ENCODE measurements around the gene MRRF. TPM values are rescaled to one million over a fixed set of nuclear protein-coding genes. Genes with fewer than 3 reads are reported as not detected.

MRRF gene
- polyA plus RNA-seq, 1 donor (not counting 4 experiments of a cell fraction or from before 2014, with no cell fraction given): 82.6 TPM

DNA sequence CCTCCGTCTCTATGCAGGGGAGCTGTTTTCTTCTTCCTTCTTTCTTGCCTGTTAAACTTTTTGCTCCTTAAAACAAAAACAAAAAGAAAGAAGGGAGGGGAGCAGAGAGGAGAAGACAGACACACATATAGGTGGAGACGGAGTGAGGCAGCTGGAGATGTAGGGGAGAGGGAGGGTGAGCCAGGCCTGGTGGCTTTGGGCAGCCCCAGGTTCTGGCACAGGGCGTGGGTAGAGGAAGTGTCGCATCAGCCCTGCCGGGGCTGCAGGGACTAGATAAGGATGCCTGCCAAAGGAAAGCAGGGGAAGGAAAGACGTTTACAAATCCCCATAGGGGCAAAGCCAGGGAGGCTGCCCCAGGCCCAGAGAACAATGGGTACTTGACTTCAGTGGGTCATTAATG is 67.4 kb downstream of the MRRF start:
- no peaks in the 10 kb centered on the region for H4K20me1 ChIP-seq (ENCODE audit: control insufficient read depth, extremely low read depth, insufficient read depth, low read length)
- H3K27ac ChIP-seq (ENCODE audit: control insufficient read depth, insufficient read depth, low read length): no peak overlapping the region
- H3K27me3 ChIP-seq (ENCODE audit: control insufficient read depth, extremely low read depth, insufficient read depth, low read length): no peaks in the 10 kb centered on the region
- H3K4me3 ChIP-seq (ENCODE audit: control insufficient read depth in 2 of 3, extremely low read depth in 1 of 3, insufficient read depth in 2 of 3, low read depth in 1 of 3, low read length in 3 of 3): no peak overlapping the region
- H3K36me3 ChIP-seq (ENCODE audit: control insufficient read depth in 2 of 2, extremely low read depth in 1 of 2, insufficient read depth in 2 of 2, low read length in 2 of 2): peaks cover 0 to 4% of the 10 kb centered on the region in 2 experiments
- H3K9ac ChIP-seq (ENCODE audit: control insufficient read depth, extremely low read depth, insufficient read depth, low read length): no peak overlapping the region
- FAIRE-seq (no peak), DNase-seq (ENCODE audit: low read depth, low spot score) (no peak)
- TF ChIP-seq, protein P1, sequence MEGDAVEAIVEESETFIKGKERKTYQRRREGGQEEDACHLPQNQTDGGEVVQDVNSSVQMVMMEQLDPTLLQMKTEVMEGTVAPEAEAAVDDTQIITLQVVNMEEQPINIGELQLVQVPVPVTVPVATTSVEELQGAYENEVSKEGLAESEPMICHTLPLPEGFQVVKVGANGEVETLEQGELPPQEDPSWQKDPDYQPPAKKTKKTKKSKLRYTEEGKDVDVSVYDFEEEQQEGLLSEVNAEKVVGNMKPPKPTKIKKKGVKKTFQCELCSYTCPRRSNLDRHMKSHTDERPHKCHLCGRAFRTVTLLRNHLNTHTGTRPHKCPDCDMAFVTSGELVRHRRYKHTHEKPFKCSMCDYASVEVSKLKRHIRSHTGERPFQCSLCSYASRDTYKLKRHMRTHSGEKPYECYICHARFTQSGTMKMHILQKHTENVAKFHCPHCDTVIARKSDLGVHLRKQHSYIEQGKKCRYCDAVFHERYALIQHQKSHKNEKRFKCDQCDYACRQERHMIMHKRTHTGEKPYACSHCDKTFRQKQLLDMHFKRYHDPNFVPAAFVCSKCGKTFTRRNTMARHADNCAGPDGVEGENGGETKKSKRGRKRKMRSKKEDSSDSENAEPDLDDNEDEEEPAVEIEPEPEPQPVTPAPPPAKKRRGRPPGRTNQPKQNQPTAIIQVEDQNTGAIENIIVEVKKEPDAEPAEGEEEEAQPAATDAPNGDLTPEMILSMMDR (optimal IDR thresholded peaks at IDR 0.05 in 1 of 3, IDR thresholded peaks at IDR 0.05 in 1 of 3, conservative IDR thresholded peaks at IDR 0.05 in 1 of 3; ENCODE audit: extremely low read depth in 1 of 3, insufficient read depth in 2 of 3, low read length in 3 of 3): no peak
- no peak for TF ChIP-seq EZH2 (IDR thresholded peaks at IDR 0.05; ENCODE audit: low read length)
- H2AFZ ChIP-seq (ENCODE audit: control insufficient read depth, low read length): no peak overlapping the region
- no peaks in the 10 kb centered on the region for H3K79me2 ChIP-seq (ENCODE audit: control insufficient read depth, insufficient read depth, low read length)
- H3K4me2 ChIP-seq (ENCODE audit: control insufficient read depth, extremely low read depth, insufficient read depth, low read depth, low read length): no peak overlapping the region
- no peaks in the 10 kb centered on the region for H3K9me3 ChIP-seq (ENCODE audit: control insufficient read depth, low read depth, low read length)
- H3K4me1 ChIP-seq (ENCODE audit: control insufficient read depth, extremely low read depth, insufficient read depth, low read length): no peaks in the 10 kb centered on the region
- dilution Hi-C loops (cut with MboI; ENCODE audit: extremely low pct_ligation_motif_present, low sequenced_read_pairs): no loop called here
- H3K9me1 ChIP-seq (ENCODE audit: control insufficient read depth, extremely low read depth, insufficient read depth, low read length): no peaks in the 10 kb centered on the region

- no peak overlapping the region for H3K4me2 ChIP-seq (ENCODE audit: control insufficient read depth, extremely low read depth, insufficient read depth, low read depth, low read length)
- no peak overlapping the region for H3K4me3 ChIP-seq (ENCODE audit: control insufficient read depth in 2 of 3, extremely low read depth in 1 of 3, insufficient read depth in 2 of 3, low read depth in 1 of 3, low read length in 3 of 3)
- H3K27ac ChIP-seq (ENCODE audit: control insufficient read depth, insufficient read depth, low read length): no peak overlapping the region
- H3K4me1 ChIP-seq (ENCODE audit: control insufficient read depth, extremely low read depth, insufficient read depth, low read length): no peaks in the 10 kb centered on the region
- dilution Hi-C loops (cut with MboI; ENCODE audit: extremely low pct_ligation_motif_present, low sequenced_read_pairs): no loop called here
- DNase-seq (ENCODE audit: low read depth, low spot score) (no peak), FAIRE-seq (no peak)
- no peaks in the 10 kb centered on the region for H4K20me1 ChIP-seq (ENCODE audit: control insufficient read depth, extremely low read depth, insufficient read depth, low read length)
- H3K27me3 ChIP-seq (ENCODE audit: control insufficient read depth, extremely low read depth, insufficient read depth, low read length): no peaks in the 10 kb centered on the region
- no peak overlapping the region for H2AFZ ChIP-seq (ENCODE audit: control insufficient read depth, low read length)
- no peaks in the 10 kb centered on the region for H3K9me3 ChIP-seq (ENCODE audit: control insufficient read depth, low read depth, low read length)
- no peak overlapping the region for H3K9ac ChIP-seq (ENCODE audit: control insufficient read depth, extremely low read depth, insufficient read depth, low read length)
- H3K36me3 ChIP-seq (ENCODE audit: control insufficient read depth in 2 of 2, extremely low read depth in 1 of 2, insufficient read depth in 2 of 2, low read length in 2 of 2): peaks cover 0 to 4% of the 10 kb centered on the region in 2 experiments
- no peaks in the 10 kb centered on the region for H3K79me2 ChIP-seq (ENCODE audit: control insufficient read depth, insufficient read depth, low read length)
- H3K9me1 ChIP-seq (ENCODE audit: control insufficient read depth, extremely low read depth, insufficient read depth, low read length): no peaks in the 10 kb centered on the region
- no peak for TF ChIP-seq EZH2 (IDR thresholded peaks at IDR 0.05; ENCODE audit: low read length)
- TF ChIP-seq, protein P1 (optimal IDR thresholded peaks at IDR 0.05 in 1 of 3, IDR thresholded peaks at IDR 0.05 in 1 of 3, conservative IDR thresholded peaks at IDR 0.05 in 1 of 3; ENCODE audit: extremely low read depth in 1 of 3, insufficient read depth in 2 of 3, low read length in 3 of 3): no peak
These were observed 68.0 kb downstream of the MRRF start for GRCh38 chr9:122332644-122333043.

All from keratinocyte (primary cell).